ENCODE data around the gene MCUR1. TPM values are rescaled to one million over a fixed set of nuclear protein-coding genes. Genes with fewer than 3 reads are reported as not detected.

MCUR1 gene
- total RNA-seq, 1 experiment from 2014 or later, result 28.6 TPM

- no peaks in the 10 kb centered on the region for H4K20me1 ChIP-seq (ENCODE audit: low read length)
- H3K27me3 ChIP-seq (ENCODE audit: low read length), result no peaks in the 10 kb centered on the region
- H3K9ac ChIP-seq (ENCODE audit: low read length), result no peak overlapping the region
- 0 out of 2 replicates have a peak, but pooled peaks cover 3% of the 10 kb centered on the region for H3K4me1 ChIP-seq (ENCODE audit: insufficient read depth, low read length)
- no peak for TF ChIP-seq EZH2 (IDR thresholded peaks at IDR 0.05; ENCODE audit: low read length, unreplicated experiment)
- TF ChIP-seq EZH2phosphoT487 (IDR thresholded peaks at IDR 0.05; ENCODE audit: borderline replicate concordance, low read length), result no peak
- TF ChIP-seq, protein P1, sequence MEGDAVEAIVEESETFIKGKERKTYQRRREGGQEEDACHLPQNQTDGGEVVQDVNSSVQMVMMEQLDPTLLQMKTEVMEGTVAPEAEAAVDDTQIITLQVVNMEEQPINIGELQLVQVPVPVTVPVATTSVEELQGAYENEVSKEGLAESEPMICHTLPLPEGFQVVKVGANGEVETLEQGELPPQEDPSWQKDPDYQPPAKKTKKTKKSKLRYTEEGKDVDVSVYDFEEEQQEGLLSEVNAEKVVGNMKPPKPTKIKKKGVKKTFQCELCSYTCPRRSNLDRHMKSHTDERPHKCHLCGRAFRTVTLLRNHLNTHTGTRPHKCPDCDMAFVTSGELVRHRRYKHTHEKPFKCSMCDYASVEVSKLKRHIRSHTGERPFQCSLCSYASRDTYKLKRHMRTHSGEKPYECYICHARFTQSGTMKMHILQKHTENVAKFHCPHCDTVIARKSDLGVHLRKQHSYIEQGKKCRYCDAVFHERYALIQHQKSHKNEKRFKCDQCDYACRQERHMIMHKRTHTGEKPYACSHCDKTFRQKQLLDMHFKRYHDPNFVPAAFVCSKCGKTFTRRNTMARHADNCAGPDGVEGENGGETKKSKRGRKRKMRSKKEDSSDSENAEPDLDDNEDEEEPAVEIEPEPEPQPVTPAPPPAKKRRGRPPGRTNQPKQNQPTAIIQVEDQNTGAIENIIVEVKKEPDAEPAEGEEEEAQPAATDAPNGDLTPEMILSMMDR (conservative IDR thresholded peaks at IDR 0.05; ENCODE audit: low read depth, low read length), result no peak
- H3K9me3 ChIP-seq (ENCODE audit: low read length), result no peaks in the 10 kb centered on the region
- H3K79me2 ChIP-seq (ENCODE audit: low read length), result no peaks in the 10 kb centered on the region
- intact Hi-C loops (cut with micrococcal nuclease), result no loop called here
- no peak for ATAC-seq
- H3K9me2 ChIP-seq (replicated peaks; ENCODE audit: low read length), result no peaks in the 10 kb centered on the region
- no peaks in the 10 kb centered on the region for H3K36me3 ChIP-seq (ENCODE audit: low read depth, low read length)
- BruUV-seq (replicated peaks), result no TSS peak
- no peak overlapping the region for H2AFZ ChIP-seq (ENCODE audit: low read length)
- ChIA-PET CTCF (no interaction called here), POLR2A (ENCODE audit: unreplicated experiment) (no interaction called here)
- no peaks in the 10 kb centered on the region for H3F3A ChIP-seq (ENCODE audit: low read length, unreplicated experiment)
- no peak for DNase-seq
- H3K4me3 ChIP-seq (ENCODE audit: low read length), result no peak overlapping the region
- H3K27ac ChIP-seq (ENCODE audit: low read length), result no peak overlapping the region
- no peak overlapping the region for H3K4me2 ChIP-seq (ENCODE audit: low read length)
Observed at GRCh38 chr6:13841936-13842335, 27.6 kb upstream of the MCUR1 start.

- ChIA-PET POLR2A (ENCODE audit: unreplicated experiment) (no interaction called here), CTCF (no interaction called here)
- ATAC-seq, result no peak
- intact Hi-C loops (cut with micrococcal nuclease), result no loop called here
- Histone ChIP-seq H3K27ac (ENCODE audit: low read length) (no peak overlapping the region), H3K27me3 (ENCODE audit: low read length) (no peaks in the 10 kb centered on the region), H3F3A (ENCODE audit: low read length, unreplicated experiment) (no peaks in the 10 kb centered on the region), H3K79me2 (ENCODE audit: low read length) (no peaks in the 10 kb centered on the region), H2AFZ (ENCODE audit: low read length) (no peak overlapping the region), H3K9me2 (replicated peaks; ENCODE audit: low read length) (no peaks in the 10 kb centered on the region), H3K9ac (ENCODE audit: low read length) (no peak overlapping the region), H3K9me3 (ENCODE audit: low read length) (no peaks in the 10 kb centered on the region), H3K4me3 (ENCODE audit: low read length) (no peak overlapping the region), H3K36me3 (ENCODE audit: low read depth, low read length) (no peaks in the 10 kb centered on the region), H3K4me1 (ENCODE audit: insufficient read depth, low read length) (0 out of 2 replicates have a peak, but pooled peaks cover 3% of the 10 kb centered on the region), H3K4me2 (ENCODE audit: low read length) (no peak overlapping the region), H4K20me1 (ENCODE audit: low read length) (no peaks in the 10 kb centered on the region)
- no peak for DNase-seq
- TF ChIP-seq EZH2 (IDR thresholded peaks at IDR 0.05; ENCODE audit: low read length, unreplicated experiment) (no peak), EZH2phosphoT487 (IDR thresholded peaks at IDR 0.05; ENCODE audit: borderline replicate concordance, low read length) (no peak)
- TF ChIP-seq, protein P1 (conservative IDR thresholded peaks at IDR 0.05; ENCODE audit: low read depth, low read length), result no peak
- BruUV-seq (replicated peaks), result no TSS peak
Observed at GRCh38 chr6:13838616-13839015, 24.3 kb upstream of the MCUR1 start.

DNA sequence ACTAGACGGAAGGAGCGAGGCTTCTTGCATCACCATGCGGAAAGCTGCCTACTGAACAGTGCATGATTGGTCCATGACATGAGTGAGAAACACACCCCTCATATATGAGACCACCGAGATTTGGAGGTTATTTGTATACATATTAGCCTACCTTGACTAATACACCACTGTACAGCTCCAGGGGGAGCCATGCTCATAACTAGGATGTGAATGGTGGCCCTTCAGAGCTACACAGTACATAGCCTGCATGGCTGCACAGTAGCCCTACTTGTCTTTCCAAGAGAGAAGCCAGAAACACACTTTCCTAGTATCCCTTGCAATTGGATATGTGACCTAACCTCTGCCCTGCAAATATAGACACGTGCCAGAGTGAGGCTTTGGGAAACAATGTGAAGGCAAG lies 21.8 kb upstream of the MCUR1 start:
- no peaks in the 10 kb centered on the region for H3K36me3 ChIP-seq (ENCODE audit: low read depth, low read length)
- H3K27me3 ChIP-seq (ENCODE audit: low read length), result no peaks in the 10 kb centered on the region
- no TSS peak for BruUV-seq (replicated peaks)
- H2AFZ ChIP-seq (ENCODE audit: low read length), result no peak overlapping the region
- H3K4me1 ChIP-seq (ENCODE audit: insufficient read depth, low read length), result 0 out of 2 replicates have a peak, but pooled peaks cover under 1% of the 10 kb centered on the region
- H3K27ac ChIP-seq (ENCODE audit: low read length), result no peak overlapping the region
- no peak overlapping the region for H3K4me3 ChIP-seq (ENCODE audit: low read length)
- no peaks in the 10 kb centered on the region for H3K9me3 ChIP-seq (ENCODE audit: low read length)
- POLR2A ChIA-PET (ENCODE audit: unreplicated experiment), result interaction anchor here (0.5 kb wide), 1 partner anchor 17 kb away, joined by 3 read pairs; no protein-coding TSS in a partner anchor
- H3K9me2 ChIP-seq (replicated peaks; ENCODE audit: low read length), result no peaks in the 10 kb centered on the region
- no peaks in the 10 kb centered on the region for H3K79me2 ChIP-seq (ENCODE audit: low read length)
- no peaks in the 10 kb centered on the region for H3F3A ChIP-seq (ENCODE audit: low read length, unreplicated experiment)
- H3K4me2 ChIP-seq (ENCODE audit: low read length), result no peak overlapping the region
- ATAC-seq (no peak), DNase-seq (no peak)
- no peaks in the 10 kb centered on the region for H4K20me1 ChIP-seq (ENCODE audit: low read length)
- TF ChIP-seq EZH2phosphoT487 (IDR thresholded peaks at IDR 0.05; ENCODE audit: borderline replicate concordance, low read length) (no peak), EZH2 (IDR thresholded peaks at IDR 0.05; ENCODE audit: low read length, unreplicated experiment) (no peak)
- TF ChIP-seq, protein P1 (conservative IDR thresholded peaks at IDR 0.05; ENCODE audit: low read depth, low read length), result no peak
- intact Hi-C loops (cut with micrococcal nuclease), result no loop called here
- CTCF ChIA-PET, result no interaction called here
- no peak overlapping the region for H3K9ac ChIP-seq (ENCODE audit: low read length)

All from PC-3 (cell line).